ENCODE results near the gene NKAIN1.

DNA sequence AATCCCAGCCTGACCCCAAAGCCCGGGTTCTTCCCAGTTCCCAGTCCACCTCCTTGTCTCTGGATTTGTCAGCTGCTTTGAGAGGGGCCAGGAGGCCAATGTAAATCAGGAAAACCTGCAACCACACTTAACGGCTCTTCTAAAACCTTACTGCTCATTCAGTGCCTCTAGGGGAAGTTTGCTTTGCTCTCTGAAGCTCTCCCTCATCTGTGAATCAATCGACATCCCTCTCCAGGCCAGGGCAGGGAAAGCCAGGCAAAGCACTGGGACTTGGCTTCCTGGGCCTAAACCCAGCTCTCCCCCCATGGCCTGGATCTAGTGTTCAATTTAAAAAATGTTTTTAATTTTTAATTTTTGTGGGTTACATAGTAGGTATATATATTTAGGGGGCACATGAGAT, 9.3 kb downstream of the NKAIN1 start:
- TF ChIP-seq, protein P1, sequence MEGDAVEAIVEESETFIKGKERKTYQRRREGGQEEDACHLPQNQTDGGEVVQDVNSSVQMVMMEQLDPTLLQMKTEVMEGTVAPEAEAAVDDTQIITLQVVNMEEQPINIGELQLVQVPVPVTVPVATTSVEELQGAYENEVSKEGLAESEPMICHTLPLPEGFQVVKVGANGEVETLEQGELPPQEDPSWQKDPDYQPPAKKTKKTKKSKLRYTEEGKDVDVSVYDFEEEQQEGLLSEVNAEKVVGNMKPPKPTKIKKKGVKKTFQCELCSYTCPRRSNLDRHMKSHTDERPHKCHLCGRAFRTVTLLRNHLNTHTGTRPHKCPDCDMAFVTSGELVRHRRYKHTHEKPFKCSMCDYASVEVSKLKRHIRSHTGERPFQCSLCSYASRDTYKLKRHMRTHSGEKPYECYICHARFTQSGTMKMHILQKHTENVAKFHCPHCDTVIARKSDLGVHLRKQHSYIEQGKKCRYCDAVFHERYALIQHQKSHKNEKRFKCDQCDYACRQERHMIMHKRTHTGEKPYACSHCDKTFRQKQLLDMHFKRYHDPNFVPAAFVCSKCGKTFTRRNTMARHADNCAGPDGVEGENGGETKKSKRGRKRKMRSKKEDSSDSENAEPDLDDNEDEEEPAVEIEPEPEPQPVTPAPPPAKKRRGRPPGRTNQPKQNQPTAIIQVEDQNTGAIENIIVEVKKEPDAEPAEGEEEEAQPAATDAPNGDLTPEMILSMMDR (conservative IDR thresholded peaks at IDR 0.05), result no peak
- TF ChIP-seq ZFX (IDR thresholded peaks at IDR 0.05), result no peak

All from C4-2B (cell line).